H1 (cell line): Measurements from ENCODE around the gene NELFA. TPM values are rescaled to one million over a fixed set of nuclear protein-coding genes. Genes with fewer than 3 reads are reported as not detected.
A peak's percentile ranks its signal among the peaks of the same experiment; 100 is the strongest.

Experiments used
- CTCF ChIA-PET: fragments of 300-600 bp; sonication (Branson Sonifier 250); formaldehyde crosslinking; loops from one replicate; lab custom pipeline; 2021; ENCODE audit not compliant: partially characterized antibody; lab: Charles Lee
- POLR2A ChIA-PET: fragments of 300-600 bp; sonication (Branson Sonifier 250); formaldehyde crosslinking; loops from one replicate; lab custom pipeline; 2021; ENCODE audit warnings: inconsistent platforms; ENCODE audit not compliant: partially characterized antibody; lab: Charles Lee
- DNase-seq, 2 experiments: peaks; one replicate each; pipeline versions ENCODE4 v3.0.0 to v3.0.0-alpha.2; 2010 to 2022; ENCODE audit warnings: low spot score in 2 of 2, low read depth in 1 of 2, mixed read lengths in 1 of 2
- FAIRE-seq: peaks from 2 replicates; lab custom pipeline; 2011; peaks lifted over from hg19 to GRCh38; lab: Jason Lieb, UNC
- H2AFZ ChIP-seq: 2 replicates; pipeline ENCODE4 v1.8.1; 2012; ENCODE audit warnings: low read length, inconsistent platforms
- H2AK5ac ChIP-seq: 2 replicates; pipeline ENCODE4 v1.6.1; 2013; ENCODE audit warnings: low read depth, low read length
- H2BK120ac ChIP-seq: replicated peaks from 2 replicates; pipeline ENCODE3; 2013; ENCODE audit warnings: low read depth, low read length, inconsistent platforms
- H2BK12ac ChIP-seq: 2 replicates; pipeline ENCODE4 v1.6.1; 2013; ENCODE audit warnings: low read depth, low read length
- H2BK15ac ChIP-seq: 2 replicates; pipeline ENCODE4 v1.6.1; 2013; ENCODE audit warnings: low read length
- H2BK20ac ChIP-seq: 2 replicates; pipeline ENCODE4 v1.6.1; 2013; ENCODE audit warnings: low read length
- H2BK5ac ChIP-seq: 2 replicates; pipeline ENCODE4 v1.6.1; 2013; ENCODE audit warnings: low read depth, low read length
- H3K14ac ChIP-seq: 2 replicates; pipeline ENCODE4 v1.6.1; 2013; ENCODE audit warnings: inconsistent platforms; ENCODE audit not compliant: insufficient read length
- H3K18ac ChIP-seq: 2 replicates; pipeline ENCODE4 v1.6.1; 2013; ENCODE audit warnings: low read length; ENCODE audit errors: extremely low read depth
- H3K23ac ChIP-seq: 2 replicates; pipeline ENCODE4 v1.6.1; 2013; ENCODE audit warnings: inconsistent platforms; ENCODE audit not compliant: insufficient read length
- H3K23me2 ChIP-seq: 2 replicates; pipeline ENCODE4 v1.6.1; 2013; ENCODE audit warnings: low read depth, low read length
- H3K27ac ChIP-seq: 2 replicates; pipeline ENCODE4 v1.6.1; 2011; ENCODE audit warnings: low read depth, low read length, inconsistent platforms
- H3K27me3 ChIP-seq, 4 experiments: replicated peaks in 1 of 4; 1 replicate in 1 of 4; 2 replicates in 3 of 4; pipeline versions ENCODE4 v1.6.1 to v1.8.1; 2011 to 2013; ENCODE audit warnings: low read length in 3 of 4, mild to moderate bottlenecking in 3 of 4, inconsistent platforms in 2 of 4, mixed read lengths in 2 of 4, moderate library complexity in 1 of 4; ENCODE audit not compliant: control insufficient read depth in 3 of 4, insufficient read depth in 3 of 4; ENCODE audit errors: extremely low read depth in 1 of 4
- H3K36me3 ChIP-seq, 4 experiments: 2 replicates each; pipeline versions ENCODE4 v1.6.1 to v1.8.1; 2011 to 2013; ENCODE audit warnings: mild to moderate bottlenecking in 4 of 4, low read length in 3 of 4, moderate library complexity in 2 of 4, control low read depth in 1 of 4, inconsistent platforms in 1 of 4; ENCODE audit not compliant: insufficient read depth in 4 of 4, control insufficient read depth in 2 of 4
- H3K4ac ChIP-seq: replicated peaks from 2 replicates; pipeline ENCODE3; 2013; ENCODE audit warnings: low read length, low read depth, mixed read lengths, inconsistent platforms; ENCODE audit not compliant: insufficient read length
- H3K4me1 ChIP-seq, 4 experiments: replicated peaks in 1 of 4; 1 replicate in 1 of 4; 2 replicates in 3 of 4; pipeline versions ENCODE4 v1.6.1 to v1.8.1; 2011 to 2013; ENCODE audit warnings: low read length in 3 of 4, inconsistent platforms in 2 of 4, mixed read lengths in 1 of 4; ENCODE audit not compliant: insufficient read depth in 4 of 4, control insufficient read depth in 3 of 4
- H3K4me2 ChIP-seq, 2 experiments: 2 replicates each; pipeline versions ENCODE4 v1.6.1 to v1.8.1; 2011 to 2013; ENCODE audit warnings: low read depth in 2 of 2, low read length in 2 of 2, control low read depth in 1 of 2, inconsistent platforms in 1 of 2, mild to moderate bottlenecking in 1 of 2; ENCODE audit not compliant: insufficient read depth in 1 of 2
- H3K4me3 ChIP-seq, 4 experiments: fragments of 200-600, 300-600 bp in 1 of 4; sonication (generic), shearing (Covaris generic), sonication (Bioruptor Twin) in 1 of 4; 2 replicates each; pipeline versions ENCODE4 v1.5.1 to v1.8.1; 2011 to 2016; ENCODE audit warnings: low read length in 4 of 4, low read depth in 3 of 4, control low read depth in 2 of 4, inconsistent platforms in 2 of 4, mild to moderate bottlenecking in 2 of 4, mixed read lengths in 1 of 4, moderate library complexity in 1 of 4; ENCODE audit not compliant: insufficient read depth in 2 of 4; ENCODE audit errors: extremely low read depth in 1 of 4
- H3K56ac ChIP-seq: replicated peaks from 2 replicates; pipeline ENCODE3; 2013; ENCODE audit warnings: low read depth, mild to moderate bottlenecking, mixed read lengths, low read length, inconsistent platforms; ENCODE audit not compliant: insufficient read length
- H3K79me1 ChIP-seq: 2 replicates; pipeline ENCODE4 v1.6.1; 2013; ENCODE audit warnings: low read depth, low read length, control low read depth
- H3K79me2 ChIP-seq, 2 experiments: 2 replicates each; pipeline versions ENCODE4 v1.6.1 to v1.8.1; 2012 to 2013; ENCODE audit warnings: low read length in 2 of 2, mild to moderate bottlenecking in 2 of 2, inconsistent platforms in 1 of 2; ENCODE audit not compliant: insufficient read depth in 2 of 2, control insufficient read depth in 1 of 2
- H3K9ac ChIP-seq, 4 experiments: replicated peaks in 1 of 4; 1 replicate in 1 of 4; 2 replicates in 3 of 4; pipeline versions ENCODE4 v1.6.1 to v1.8.1; 2011 to 2013; ENCODE audit warnings: low read depth in 3 of 4, low read length in 3 of 4, control low read depth in 2 of 4, mild to moderate bottlenecking in 2 of 4, moderate library complexity in 2 of 4, inconsistent platforms in 1 of 4; ENCODE audit errors: extremely low read depth in 1 of 4
- H3K9me3 ChIP-seq, 2 experiments: 2 replicates each; pipeline versions ENCODE4 v1.6.1 to v1.8.1; 2012 to 2013; ENCODE audit warnings: mild to moderate bottlenecking in 2 of 2, moderate library complexity in 2 of 2, control low read depth in 1 of 2, inconsistent platforms in 1 of 2, low read depth in 1 of 2, low read length in 1 of 2, mixed read lengths in 1 of 2; ENCODE audit not compliant: insufficient read depth in 2 of 2
- H4K20me1 ChIP-seq, 2 experiments: replicated peaks in 1 of 2; 2 replicates each; pipeline versions ENCODE3 to v1.8.1; 2011 to 2013; ENCODE audit warnings: inconsistent platforms in 2 of 2, low read length in 2 of 2, mild to moderate bottlenecking in 1 of 2; ENCODE audit not compliant: insufficient read depth in 2 of 2, control insufficient read depth in 1 of 2
- H4K5ac ChIP-seq: 2 replicates; pipeline ENCODE4 v1.6.1; 2013; ENCODE audit warnings: low read length, low read depth, mixed read lengths, inconsistent platforms; ENCODE audit not compliant: insufficient read length
- H4K8ac ChIP-seq: 2 replicates; pipeline ENCODE4 v1.8.0; 2013; ENCODE audit warnings: mild to moderate bottlenecking, moderate library complexity, low read length, inconsistent platforms; ENCODE audit not compliant: insufficient read depth; ENCODE audit errors: extremely low read depth
- H4K91ac ChIP-seq: replicated peaks from 2 replicates; pipeline ENCODE3; 2013; ENCODE audit warnings: low read length, mixed read lengths, inconsistent platforms; ENCODE audit not compliant: insufficient read length
- NRF1 ChIP-seq: IDR thresholded peaks from 2 replicates; pipeline ENCODE4 v1.6.1; 2011; ENCODE audit warnings: mild to moderate bottlenecking, low read depth, low read length, improper control_type of control experiment
- POLR2A ChIP-seq, 2 experiments: IDR thresholded peaks; 1 replicate in 1 of 2; 2 replicates in 1 of 2; pipeline ENCODE4 v1.6.1; 2011; ENCODE audit warnings: low read depth in 2 of 2, low read length in 2 of 2, mild to moderate bottlenecking in 2 of 2; ENCODE audit errors: control extremely low read depth in 1 of 2
- WGBS, 2 experiments: shearing (Covaris generic) in 1 of 2; methylation state at CpG; one replicate each; pipeline versions ENCODE4 v1.1.6 to v1.1.7; 2013 to 2015; ENCODE audit warnings: low lambda C conversion rate in 2 of 2, mixed read lengths in 2 of 2, inconsistent platforms in 1 of 2, low coverage in 1 of 2, missing lambda C conversion rate in 1 of 2; ENCODE audit not compliant: insufficient replicate concordance in 2 of 2, insufficient coverage in 1 of 2, insufficient read length in 1 of 2; ENCODE audit errors: extremely low coverage in 1 of 2, missing lambda C conversion rate in 1 of 2; 5-methylcytosine and 5-hydroxymethylcytosine counted together
- polyA plus RNA-seq, 7 experiments: library from polyadenylated mRNA; depleted of rRNA in 3 of 7; stranded (reverse) in 5 of 7; unstranded in 2 of 7; fragments of >200 nt in 5 of 7; fragments of 200-250 nt in 2 of 7; gene quantifications; 1 replicate in 5 of 7; 2 replicates in 1 of 7; 4 replicates in 1 of 7; pipeline versions ENCODE4 v1.2.1 to v1.2.3, GENCODE V29; 2011 to 2013; ENCODE audit warnings: missing spikeins in 2 of 7, mixed read lengths in 2 of 7
- total RNA-seq: library from RNA; stranded (reverse); fragmentation: NEBNext Ultra II Directional; extraction: Animal tissue kit (Norgen Biotek cat#: 25700); gene quantifications from 2 replicates; pipeline ENCODE4 v1.2.1, GENCODE V29; 2021

The NELFA gene
- total and polyA plus RNA-seq, 2 of the 8 experiments (the other 6 are each of a cell fraction or from before 2014, with no cell fraction given), result 41.8 to 57.5 TPM

GRCh38 chr4:2054217-2054616, 45.4 kb upstream of the NELFA start:
- 82% methylated on average over 6 of the region's 6 CpGs; no CpG with 5 or more reads in 1 of the 2 experiments for WGBS, 2 experiments
- Histone ChIP-seq H3K4me2 (no peak overlapping the region), H2AK5ac (no peak overlapping the region), H2BK5ac (no peak overlapping the region), H4K91ac (no peak overlapping the region), H3K14ac (no peak overlapping the region), H3K18ac (no peak overlapping the region), H3K9me3 (no peaks in the 10 kb centered on the region), H3K27ac (no peak overlapping the region), H4K8ac (no peak overlapping the region), H3K4me3 (no peak overlapping the region), H3K36me3 (no peaks in the 10 kb centered on the region), H3K27me3 (peaks cover 12 to 29% (median 20%) of the 10 kb centered on the region in 4 experiments), H3K4ac (no peak overlapping the region), H2BK120ac (no peak overlapping the region), H2BK15ac (no peak overlapping the region), H4K5ac (no peak overlapping the region), H2BK20ac (no peak overlapping the region), H2AFZ (no peak overlapping the region), H3K23ac (no peak overlapping the region), H4K20me1 (peaks cover 0 to 2% of the 10 kb centered on the region in 2 experiments), H3K79me1 (no peaks in the 10 kb centered on the region), H3K9ac (no peak overlapping the region), H3K56ac (no peak overlapping the region), H3K79me2 (no peaks in the 10 kb centered on the region), H3K4me1 (peaks cover 0 to 6% (median 5%) of the 10 kb centered on the region in 4 experiments; a peak in 4 of 7 replicates), H3K23me2 (peaks cover 4% of the 10 kb centered on the region; the same call in 1 of the 2 replicates), H2BK12ac (no peak overlapping the region)
- CTCF ChIA-PET, result no interaction called here
- POLR2A ChIA-PET, result no interaction called here
- DNase-seq (peak in 1 of 2 experiments; percentile 7), FAIRE-seq (no peak)
- TF ChIP-seq NRF1 (no peak), POLR2A (IDR thresholded peaks at IDR 0.05; ENCODE audit: control extremely low read depth in 1 of 2, low read depth in 2 of 2, low read length in 2 of 2) (no peak)
